H1 (cell line): Measurements from ENCODE around the gene PTPRD. TPM values are rescaled to one million over a fixed set of nuclear protein-coding genes. Genes with fewer than 3 reads are reported as not detected.

ENCODE experiments used
- CTCF ChIA-PET: fragments of 300-600 bp; sonication (Branson Sonifier 250); formaldehyde crosslinking; loops from one replicate; lab custom pipeline; 2021; ENCODE audit not compliant: partially characterized antibody; lab: Charles Lee
- POLR2A ChIA-PET: fragments of 300-600 bp; sonication (Branson Sonifier 250); formaldehyde crosslinking; loops from one replicate; lab custom pipeline; 2021; ENCODE audit warnings: inconsistent platforms; ENCODE audit not compliant: partially characterized antibody; lab: Charles Lee
- DNase-seq, 2 experiments: peaks; one replicate each; pipeline versions ENCODE4 v3.0.0 to v3.0.0-alpha.2; 2010 to 2022; ENCODE audit warnings: low spot score in 2 of 2, low read depth in 1 of 2, mixed read lengths in 1 of 2
- FAIRE-seq: peaks from 2 replicates; lab custom pipeline; 2011; peaks lifted over from hg19 to GRCh38; lab: Jason Lieb, UNC
- H2AFZ ChIP-seq: 2 replicates; pipeline ENCODE4 v1.8.1; 2012; ENCODE audit warnings: low read length, inconsistent platforms
- H2AK5ac ChIP-seq: 2 replicates; pipeline ENCODE4 v1.6.1; 2013; ENCODE audit warnings: low read depth, low read length
- H2BK120ac ChIP-seq: replicated peaks from 2 replicates; pipeline ENCODE3; 2013; ENCODE audit warnings: low read depth, low read length, inconsistent platforms
- H2BK12ac ChIP-seq: 2 replicates; pipeline ENCODE4 v1.6.1; 2013; ENCODE audit warnings: low read depth, low read length
- H2BK15ac ChIP-seq: 2 replicates; pipeline ENCODE4 v1.6.1; 2013; ENCODE audit warnings: low read length
- H2BK20ac ChIP-seq: 2 replicates; pipeline ENCODE4 v1.6.1; 2013; ENCODE audit warnings: low read length
- H2BK5ac ChIP-seq: 2 replicates; pipeline ENCODE4 v1.6.1; 2013; ENCODE audit warnings: low read depth, low read length
- H3K14ac ChIP-seq: 2 replicates; pipeline ENCODE4 v1.6.1; 2013; ENCODE audit warnings: inconsistent platforms; ENCODE audit not compliant: insufficient read length
- H3K18ac ChIP-seq: 2 replicates; pipeline ENCODE4 v1.6.1; 2013; ENCODE audit warnings: low read length; ENCODE audit errors: extremely low read depth
- H3K23ac ChIP-seq: 2 replicates; pipeline ENCODE4 v1.6.1; 2013; ENCODE audit warnings: inconsistent platforms; ENCODE audit not compliant: insufficient read length
- H3K23me2 ChIP-seq: 2 replicates; pipeline ENCODE4 v1.6.1; 2013; ENCODE audit warnings: low read depth, low read length
- H3K27ac ChIP-seq: 2 replicates; pipeline ENCODE4 v1.6.1; 2011; ENCODE audit warnings: low read depth, low read length, inconsistent platforms
- H3K27me3 ChIP-seq, 4 experiments: replicated peaks in 1 of 4; 1 replicate in 1 of 4; 2 replicates in 3 of 4; pipeline versions ENCODE4 v1.6.1 to v1.8.1; 2011 to 2013; ENCODE audit warnings: low read length in 3 of 4, mild to moderate bottlenecking in 3 of 4, inconsistent platforms in 2 of 4, mixed read lengths in 2 of 4, moderate library complexity in 1 of 4; ENCODE audit not compliant: control insufficient read depth in 3 of 4, insufficient read depth in 3 of 4; ENCODE audit errors: extremely low read depth in 1 of 4
- H3K36me3 ChIP-seq, 4 experiments: 2 replicates each; pipeline versions ENCODE4 v1.6.1 to v1.8.1; 2011 to 2013; ENCODE audit warnings: mild to moderate bottlenecking in 4 of 4, low read length in 3 of 4, moderate library complexity in 2 of 4, control low read depth in 1 of 4, inconsistent platforms in 1 of 4; ENCODE audit not compliant: insufficient read depth in 4 of 4, control insufficient read depth in 2 of 4
- H3K4ac ChIP-seq: replicated peaks from 2 replicates; pipeline ENCODE3; 2013; ENCODE audit warnings: low read length, low read depth, mixed read lengths, inconsistent platforms; ENCODE audit not compliant: insufficient read length
- H3K4me1 ChIP-seq, 4 experiments: replicated peaks in 1 of 4; 1 replicate in 1 of 4; 2 replicates in 3 of 4; pipeline versions ENCODE4 v1.6.1 to v1.8.1; 2011 to 2013; ENCODE audit warnings: low read length in 3 of 4, inconsistent platforms in 2 of 4, mixed read lengths in 1 of 4; ENCODE audit not compliant: insufficient read depth in 4 of 4, control insufficient read depth in 3 of 4
- H3K4me2 ChIP-seq, 2 experiments: 2 replicates each; pipeline versions ENCODE4 v1.6.1 to v1.8.1; 2011 to 2013; ENCODE audit warnings: low read depth in 2 of 2, low read length in 2 of 2, control low read depth in 1 of 2, inconsistent platforms in 1 of 2, mild to moderate bottlenecking in 1 of 2; ENCODE audit not compliant: insufficient read depth in 1 of 2
- H3K4me3 ChIP-seq, 4 experiments: fragments of 200-600, 300-600 bp in 1 of 4; sonication (generic), shearing (Covaris generic), sonication (Bioruptor Twin) in 1 of 4; 2 replicates each; pipeline versions ENCODE4 v1.5.1 to v1.8.1; 2011 to 2016; ENCODE audit warnings: low read length in 4 of 4, low read depth in 3 of 4, control low read depth in 2 of 4, inconsistent platforms in 2 of 4, mild to moderate bottlenecking in 2 of 4, mixed read lengths in 1 of 4, moderate library complexity in 1 of 4; ENCODE audit not compliant: insufficient read depth in 2 of 4; ENCODE audit errors: extremely low read depth in 1 of 4
- H3K56ac ChIP-seq: replicated peaks from 2 replicates; pipeline ENCODE3; 2013; ENCODE audit warnings: low read depth, mild to moderate bottlenecking, mixed read lengths, low read length, inconsistent platforms; ENCODE audit not compliant: insufficient read length
- H3K79me1 ChIP-seq: 2 replicates; pipeline ENCODE4 v1.6.1; 2013; ENCODE audit warnings: low read depth, low read length, control low read depth
- H3K79me2 ChIP-seq, 2 experiments: 2 replicates each; pipeline versions ENCODE4 v1.6.1 to v1.8.1; 2012 to 2013; ENCODE audit warnings: low read length in 2 of 2, mild to moderate bottlenecking in 2 of 2, inconsistent platforms in 1 of 2; ENCODE audit not compliant: insufficient read depth in 2 of 2, control insufficient read depth in 1 of 2
- H3K9ac ChIP-seq, 4 experiments: replicated peaks in 1 of 4; 1 replicate in 1 of 4; 2 replicates in 3 of 4; pipeline versions ENCODE4 v1.6.1 to v1.8.1; 2011 to 2013; ENCODE audit warnings: low read depth in 3 of 4, low read length in 3 of 4, control low read depth in 2 of 4, mild to moderate bottlenecking in 2 of 4, moderate library complexity in 2 of 4, inconsistent platforms in 1 of 4; ENCODE audit errors: extremely low read depth in 1 of 4
- H3K9me3 ChIP-seq, 2 experiments: 2 replicates each; pipeline versions ENCODE4 v1.6.1 to v1.8.1; 2012 to 2013; ENCODE audit warnings: mild to moderate bottlenecking in 2 of 2, moderate library complexity in 2 of 2, control low read depth in 1 of 2, inconsistent platforms in 1 of 2, low read depth in 1 of 2, low read length in 1 of 2, mixed read lengths in 1 of 2; ENCODE audit not compliant: insufficient read depth in 2 of 2
- H4K20me1 ChIP-seq, 2 experiments: replicated peaks in 1 of 2; 2 replicates each; pipeline versions ENCODE3 to v1.8.1; 2011 to 2013; ENCODE audit warnings: inconsistent platforms in 2 of 2, low read length in 2 of 2, mild to moderate bottlenecking in 1 of 2; ENCODE audit not compliant: insufficient read depth in 2 of 2, control insufficient read depth in 1 of 2
- H4K5ac ChIP-seq: 2 replicates; pipeline ENCODE4 v1.6.1; 2013; ENCODE audit warnings: low read length, low read depth, mixed read lengths, inconsistent platforms; ENCODE audit not compliant: insufficient read length
- H4K8ac ChIP-seq: 2 replicates; pipeline ENCODE4 v1.8.0; 2013; ENCODE audit warnings: mild to moderate bottlenecking, moderate library complexity, low read length, inconsistent platforms; ENCODE audit not compliant: insufficient read depth; ENCODE audit errors: extremely low read depth
- H4K91ac ChIP-seq: replicated peaks from 2 replicates; pipeline ENCODE3; 2013; ENCODE audit warnings: low read length, mixed read lengths, inconsistent platforms; ENCODE audit not compliant: insufficient read length
- ATF3 ChIP-seq: IDR thresholded peaks from 2 replicates; pipeline ENCODE4 v1.6.1; 2011; ENCODE audit warnings: low read depth, mild to moderate bottlenecking, low read length; ENCODE audit not compliant: insufficient read depth
- BCL11A ChIP-seq, 2 experiments: IDR thresholded peaks; one replicate each; pipeline ENCODE4 v1.6.1; 2011; ENCODE audit warnings: low read depth in 2 of 2, low read length in 2 of 2, mild to moderate bottlenecking in 2 of 2
- BRCA1 ChIP-seq: IDR thresholded peaks from 2 replicates; pipeline ENCODE4 v1.6.1; 2012; ENCODE audit warnings: low read depth, low read length, improper control_type of control experiment
- CBX8 ChIP-seq: fragments of 300-800, 300-1000 bp; sonication (generic); IDR thresholded peaks from 2 replicates; pipeline ENCODE4 v1.7.1; 2016; ENCODE audit warnings: low read depth, low read length, borderline replicate concordance
- JUN ChIP-seq: IDR thresholded peaks from 2 replicates; pipeline ENCODE4 v1.6.1; 2011; ENCODE audit warnings: low read depth, mild to moderate bottlenecking, improper control_type of control experiment, low read length
- RBBP5 ChIP-seq: IDR thresholded peaks from 2 replicates; pipeline ENCODE4 v1.7.1; 2012; ENCODE audit warnings: low read depth, mild to moderate bottlenecking, inconsistent platforms, low read length, moderate library complexity, borderline replicate concordance
- SUZ12 ChIP-seq: fragments of 200-600 bp; sonication (generic); IDR thresholded peaks from 2 replicates; pipeline ENCODE4 v1.6.1; 2012; ENCODE audit warnings: mild to moderate bottlenecking, inconsistent platforms, low read length, moderate library complexity, mixed read lengths
- WGBS, 2 experiments: shearing (Covaris generic) in 1 of 2; methylation state at CpG; one replicate each; pipeline versions ENCODE4 v1.1.6 to v1.1.7; 2013 to 2015; ENCODE audit warnings: low lambda C conversion rate in 2 of 2, mixed read lengths in 2 of 2, inconsistent platforms in 1 of 2, low coverage in 1 of 2, missing lambda C conversion rate in 1 of 2; ENCODE audit not compliant: insufficient replicate concordance in 2 of 2, insufficient coverage in 1 of 2, insufficient read length in 1 of 2; ENCODE audit errors: extremely low coverage in 1 of 2, missing lambda C conversion rate in 1 of 2; 5-methylcytosine and 5-hydroxymethylcytosine counted together
- polyA plus RNA-seq, 7 experiments: library from polyadenylated mRNA; depleted of rRNA in 3 of 7; stranded (reverse) in 5 of 7; unstranded in 2 of 7; fragments of >200 nt in 5 of 7; fragments of 200-250 nt in 2 of 7; gene quantifications; 1 replicate in 5 of 7; 2 replicates in 1 of 7; 4 replicates in 1 of 7; pipeline versions ENCODE4 v1.2.1 to v1.2.3, GENCODE V29; 2011 to 2013; ENCODE audit warnings: missing spikeins in 2 of 7, mixed read lengths in 2 of 7
- total RNA-seq: library from RNA; stranded (reverse); fragmentation: NEBNext Ultra II Directional; extraction: Animal tissue kit (Norgen Biotek cat#: 25700); gene quantifications from 2 replicates; pipeline ENCODE4 v1.2.1, GENCODE V29; 2021

PTPRD gene
- total and polyA plus RNA-seq, 2 of the 8 experiments (the other 6 are each of a cell fraction or from before 2014, with no cell fraction given): 17.2 to 77.0 TPM

GRCh38 chr9:10015755-10016154 is 597.0 kb downstream of the PTPRD start:
- Histone ChIP-seq H3K23ac (no peak overlapping the region), H3K4me2 (no peak overlapping the region), H3K9ac (no peak overlapping the region), H2BK120ac (no peak overlapping the region), H3K56ac (no peak overlapping the region), H3K27me3 (no peaks in the 10 kb centered on the region), H2BK15ac (no peak overlapping the region), H2BK20ac (no peak overlapping the region), H3K79me2 (no peaks in the 10 kb centered on the region), H4K91ac (no peak overlapping the region), H3K4me3 (no peak overlapping the region), H3K14ac (no peak overlapping the region), H3K36me3 (no peaks in the 10 kb centered on the region), H4K8ac (no peak overlapping the region), H3K4ac (no peak overlapping the region), H2AFZ (no peak overlapping the region), H4K5ac (no peak overlapping the region), H4K20me1 (no peaks in the 10 kb centered on the region), H3K79me1 (no peaks in the 10 kb centered on the region), H3K23me2 (no peaks in the 10 kb centered on the region), H2BK12ac (no peak overlapping the region), H3K27ac (no peak overlapping the region), H3K9me3 (no peaks in the 10 kb centered on the region), H3K18ac (no peak overlapping the region), H2BK5ac (no peak overlapping the region), H2AK5ac (no peak overlapping the region), H3K4me1 (peaks cover 0 to 6% (median 0%) of the 10 kb centered on the region in 4 experiments; a peak in 2 of 7 replicates)
- no peak for TF ChIP-seq ATF3
- no peak for TF ChIP-seq JUN
- TF ChIP-seq SUZ12: no peak
- no peak for TF ChIP-seq CBX8
- no peak for TF ChIP-seq BCL11A (IDR thresholded peaks at IDR 0.05; ENCODE audit: low read depth in 2 of 2, low read length in 2 of 2)
- TF ChIP-seq RBBP5: no peak
- TF ChIP-seq BRCA1: no peak
- ChIA-PET POLR2A (no interaction called here), CTCF (no interaction called here)
- FAIRE-seq (no peak), DNase-seq (no peak)
- 96% methylated on average over 1 of the region's 1 CpG; no CpG with 5 or more reads in 1 of the 2 experiments for WGBS, 2 experiments
